HL-60 (cell line): ENCODE measurements around the gene IFITM10.

Source experiments
- POLR2AphosphoS5 ChIP-seq: IDR thresholded peaks from 2 replicates; pipeline ENCODE4 v1.6.1; 2012; ENCODE audit warnings: low read depth
- TF ChIP-seq, protein P1 (sequence below): IDR thresholded peaks from one replicate; pipeline ENCODE4 v1.5.1; 2011; ENCODE audit warnings: low read length, control low read depth, inconsistent platforms; ENCODE audit not compliant: insufficient read depth

DNA sequence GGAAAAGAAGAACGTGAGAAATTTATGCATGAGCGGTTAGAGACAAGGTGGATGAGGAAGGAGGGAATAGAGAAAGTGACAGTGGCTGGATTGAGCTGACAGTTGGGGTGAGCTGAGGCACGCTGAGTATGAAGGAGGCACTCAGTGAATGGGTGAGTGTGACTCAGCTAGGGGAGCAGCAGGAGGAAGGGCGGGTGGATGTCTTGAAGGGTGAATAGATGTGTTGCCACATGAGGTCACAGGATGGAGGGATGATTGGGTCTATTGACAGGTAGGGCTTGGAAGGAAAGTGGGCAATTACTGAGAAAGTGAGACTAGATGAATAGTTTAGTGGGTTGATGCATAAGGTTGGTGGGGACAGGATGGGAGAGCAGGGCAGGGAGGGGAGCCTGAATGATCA, 8.0 kb downstream of the IFITM10 start:
- no peak for TF ChIP-seq POLR2AphosphoS5
- TF ChIP-seq, protein P1, sequence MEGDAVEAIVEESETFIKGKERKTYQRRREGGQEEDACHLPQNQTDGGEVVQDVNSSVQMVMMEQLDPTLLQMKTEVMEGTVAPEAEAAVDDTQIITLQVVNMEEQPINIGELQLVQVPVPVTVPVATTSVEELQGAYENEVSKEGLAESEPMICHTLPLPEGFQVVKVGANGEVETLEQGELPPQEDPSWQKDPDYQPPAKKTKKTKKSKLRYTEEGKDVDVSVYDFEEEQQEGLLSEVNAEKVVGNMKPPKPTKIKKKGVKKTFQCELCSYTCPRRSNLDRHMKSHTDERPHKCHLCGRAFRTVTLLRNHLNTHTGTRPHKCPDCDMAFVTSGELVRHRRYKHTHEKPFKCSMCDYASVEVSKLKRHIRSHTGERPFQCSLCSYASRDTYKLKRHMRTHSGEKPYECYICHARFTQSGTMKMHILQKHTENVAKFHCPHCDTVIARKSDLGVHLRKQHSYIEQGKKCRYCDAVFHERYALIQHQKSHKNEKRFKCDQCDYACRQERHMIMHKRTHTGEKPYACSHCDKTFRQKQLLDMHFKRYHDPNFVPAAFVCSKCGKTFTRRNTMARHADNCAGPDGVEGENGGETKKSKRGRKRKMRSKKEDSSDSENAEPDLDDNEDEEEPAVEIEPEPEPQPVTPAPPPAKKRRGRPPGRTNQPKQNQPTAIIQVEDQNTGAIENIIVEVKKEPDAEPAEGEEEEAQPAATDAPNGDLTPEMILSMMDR: no peak
